Measurements from ENCODE around the gene KLRC4. TPM values are rescaled to one million over a fixed set of nuclear protein-coding genes. Genes with fewer than 3 reads are reported as not detected.
A peak's percentile ranks its signal among the peaks of the same experiment; 100 is the strongest.
"Not testable (repeated sequence)": the region's sequence is repeated elsewhere in the genome, so short reads cannot be mapped to it uniquely, and the experiment has no call there.

The KLRC4 gene
- polyA plus RNA-seq, 3 donors, result not detected

- Histone ChIP-seq H2AFZ (ENCODE audit: insufficient read depth, low read depth, low read length, poor library complexity, severe bottlenecking) (no peak within 1 kb of the TSS), H3K9me3 (replicated peaks in 1 of 2; ENCODE audit: control insufficient read depth in 1 of 2, insufficient read depth in 1 of 2, low read length in 2 of 2) (no peaks in the 10 kb centered on the region), H3K27ac (ENCODE audit: low read depth in 1 of 2, low read length in 2 of 2) (no peak within 1 kb of the TSS), H3K4me2 (replicated peaks; ENCODE audit: extremely low read depth, low read length, poor library complexity, severe bottlenecking) (no peak within 1 kb of the TSS), H3K27me3 (ENCODE audit: control insufficient read depth in 2 of 2, insufficient read depth in 2 of 2, low read length in 2 of 2) (peaks cover 0 to 24% of the 10 kb centered on the region in 2 donors), H3K4me1 (ENCODE audit: control insufficient read depth in 1 of 2, insufficient read depth in 2 of 2, low read length in 2 of 2) (peaks cover 25 to 26% of the 10 kb centered on the region in 2 donors), H3K79me2 (ENCODE audit: insufficient read depth, low read length) (no peaks in the 10 kb centered on the region), H3K4me3 (replicated peaks in 1 of 3; ENCODE audit: low read depth in 2 of 3, low read length in 3 of 3) (no peak within 1 kb of the TSS), H3K9ac (ENCODE audit: insufficient read depth, low read length, poor library complexity, severe bottlenecking) (no peak within 1 kb of the TSS), H4K20me1 (ENCODE audit: insufficient read depth, low read length) (no peaks in the 10 kb centered on the region), H3K36me3 (replicated peaks in 1 of 2; ENCODE audit: control insufficient read depth in 1 of 2, insufficient read depth in 2 of 2, low read length in 2 of 2) (no peaks in the 10 kb centered on the region)
- Mint-ChIP-seq H3K27ac (peak within 1 kb of the TSS in 1 of 7 donors; percentile 4), H3K9me3 (peaks cover 0 to 5% (median 0%) of the 10 kb centered on the region in 7 donors), H3K4me1 (peaks cover 34% of the 10 kb centered on the region), H3K36me3 (no peaks in the 10 kb centered on the region), H3K27me3 (ENCODE audit: low read depth in 3 of 3) (peaks cover 7 to 17% (median 11%) of the 10 kb centered on the region in 3 donors), H3K4me3 (peak within 1 kb of the TSS in 1 of 2 donors; percentile 28)
- intact Hi-C loops (cut with micrococcal nuclease), result no loop called here
- WGBS (ENCODE audit: insufficient coverage), result no CpG with 5 or more reads among the region's 1 CpG
- TF ChIP-seq, protein P1, sequence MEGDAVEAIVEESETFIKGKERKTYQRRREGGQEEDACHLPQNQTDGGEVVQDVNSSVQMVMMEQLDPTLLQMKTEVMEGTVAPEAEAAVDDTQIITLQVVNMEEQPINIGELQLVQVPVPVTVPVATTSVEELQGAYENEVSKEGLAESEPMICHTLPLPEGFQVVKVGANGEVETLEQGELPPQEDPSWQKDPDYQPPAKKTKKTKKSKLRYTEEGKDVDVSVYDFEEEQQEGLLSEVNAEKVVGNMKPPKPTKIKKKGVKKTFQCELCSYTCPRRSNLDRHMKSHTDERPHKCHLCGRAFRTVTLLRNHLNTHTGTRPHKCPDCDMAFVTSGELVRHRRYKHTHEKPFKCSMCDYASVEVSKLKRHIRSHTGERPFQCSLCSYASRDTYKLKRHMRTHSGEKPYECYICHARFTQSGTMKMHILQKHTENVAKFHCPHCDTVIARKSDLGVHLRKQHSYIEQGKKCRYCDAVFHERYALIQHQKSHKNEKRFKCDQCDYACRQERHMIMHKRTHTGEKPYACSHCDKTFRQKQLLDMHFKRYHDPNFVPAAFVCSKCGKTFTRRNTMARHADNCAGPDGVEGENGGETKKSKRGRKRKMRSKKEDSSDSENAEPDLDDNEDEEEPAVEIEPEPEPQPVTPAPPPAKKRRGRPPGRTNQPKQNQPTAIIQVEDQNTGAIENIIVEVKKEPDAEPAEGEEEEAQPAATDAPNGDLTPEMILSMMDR (IDR thresholded peaks at IDR 0.05), result no peak
- no peak for DNase-seq
Measured at GRCh38 chr12:10389904-10390303, 19.7 kb downstream of the KLRC4 start, which contains the start of gene KLRK1. Gene KLRK1 (minus strand): TSS chr12:10390041. CDS start chr12:10388810, 1,231 bp downstream.

GRCh38 chr12:10388624-10389413, 20.7 kb downstream of the KLRC4 start:
- peaks cover 0 to 24% of the 10 kb centered on the region in 2 donors for H3K27me3 ChIP-seq (ENCODE audit: control insufficient read depth in 2 of 2, insufficient read depth in 2 of 2, low read length in 2 of 2)
- peak overlapping the region in 1 of 2 donors; percentile 35 for H3K4me3 Mint-ChIP-seq
- no peaks in the 10 kb centered on the region for H3K36me3 Mint-ChIP-seq
- peak overlapping the region in 1 of 7 donors; percentile 4 for H3K27ac Mint-ChIP-seq
- no peaks in the 10 kb centered on the region for H3K36me3 ChIP-seq (replicated peaks in 1 of 2; ENCODE audit: control insufficient read depth in 1 of 2, insufficient read depth in 2 of 2, low read length in 2 of 2)
- no peaks in the 10 kb centered on the region for H4K20me1 ChIP-seq (ENCODE audit: insufficient read depth, low read length)
- no peaks in the 10 kb centered on the region for H3K9me3 ChIP-seq (replicated peaks in 1 of 2; ENCODE audit: control insufficient read depth in 1 of 2, insufficient read depth in 1 of 2, low read length in 2 of 2)
- no peak overlapping the region for H3K4me2 ChIP-seq (replicated peaks; ENCODE audit: extremely low read depth, low read length, poor library complexity, severe bottlenecking)
- no peak overlapping the region for H2AFZ ChIP-seq (ENCODE audit: insufficient read depth, low read depth, low read length, poor library complexity, severe bottlenecking)
- DNase-seq, result no peak
- TF ChIP-seq, protein P1 (IDR thresholded peaks at IDR 0.05), result no peak
- H3K9ac ChIP-seq (ENCODE audit: insufficient read depth, low read length, poor library complexity, severe bottlenecking), result no peak overlapping the region
- no peak overlapping the region for H3K4me3 ChIP-seq (replicated peaks in 1 of 3; ENCODE audit: low read depth in 2 of 3, low read length in 3 of 3)
- intact Hi-C loops (cut with micrococcal nuclease), result no loop called here
- no peaks in the 10 kb centered on the region for H3K79me2 ChIP-seq (ENCODE audit: insufficient read depth, low read length)
- H3K4me1 ChIP-seq (ENCODE audit: control insufficient read depth in 1 of 2, insufficient read depth in 2 of 2, low read length in 2 of 2), result peaks cover 18% of the 10 kb centered on the region in 2 donors
- no peak overlapping the region for H3K27ac ChIP-seq (ENCODE audit: low read depth in 1 of 2, low read length in 2 of 2)
- H3K4me1 Mint-ChIP-seq, result peaks cover 27% of the 10 kb centered on the region
- 100% methylated on average over 1 of the region's 9 CpGs for WGBS (ENCODE audit: insufficient coverage)
- H3K27me3 Mint-ChIP-seq (ENCODE audit: low read depth in 3 of 3), result peaks cover 7 to 19% (median 11%) of the 10 kb centered on the region in 3 donors
- peaks cover 0 to 5% (median 3%) of the 10 kb centered on the region in 7 donors for H3K9me3 Mint-ChIP-seq

DNA sequence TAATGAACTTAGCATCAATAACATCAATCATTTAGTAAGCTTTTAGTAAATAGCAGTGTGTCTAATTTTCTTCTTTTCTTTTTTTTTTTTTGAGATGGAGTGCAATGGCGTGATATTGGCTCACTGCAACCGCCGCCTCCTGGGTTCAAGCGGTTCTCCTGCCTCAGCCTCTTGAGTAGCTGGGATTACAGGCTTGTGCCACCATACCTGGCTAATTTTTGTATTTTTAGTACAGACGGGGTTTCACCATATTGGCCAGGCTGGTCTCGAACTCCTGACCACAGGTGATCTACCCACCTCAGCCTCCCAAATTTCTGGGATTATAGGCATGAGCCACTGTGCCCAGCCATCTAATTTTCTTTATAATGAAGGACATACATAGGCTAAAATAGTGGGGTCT, 22.1 kb downstream of the KLRC4 start:
- H3K9me3 Mint-ChIP-seq; H3K4me3 ChIP-seq (replicated peaks in 1 of 3; ENCODE audit: low read depth in 2 of 3, low read length in 3 of 3); H3K9me3 ChIP-seq (replicated peaks in 1 of 2; ENCODE audit: control insufficient read depth in 1 of 2, insufficient read depth in 1 of 2, low read length in 2 of 2); H3K27ac ChIP-seq (ENCODE audit: low read depth in 1 of 2, low read length in 2 of 2); H3K4me3 Mint-ChIP-seq; H3K4me2 ChIP-seq (replicated peaks; ENCODE audit: extremely low read depth, low read length, poor library complexity, severe bottlenecking); H3K9ac ChIP-seq (ENCODE audit: insufficient read depth, low read length, poor library complexity, severe bottlenecking); intact Hi-C loops (cut with micrococcal nuclease); H2AFZ ChIP-seq (ENCODE audit: insufficient read depth, low read depth, low read length, poor library complexity, severe bottlenecking); H4K20me1 ChIP-seq (ENCODE audit: insufficient read depth, low read length); H3K79me2 ChIP-seq (ENCODE audit: insufficient read depth, low read length); H3K4me1 ChIP-seq (ENCODE audit: control insufficient read depth in 1 of 2, insufficient read depth in 2 of 2, low read length in 2 of 2); H3K27ac Mint-ChIP-seq; H3K36me3 Mint-ChIP-seq; DNase-seq; H3K36me3 ChIP-seq (replicated peaks in 1 of 2; ENCODE audit: control insufficient read depth in 1 of 2, insufficient read depth in 2 of 2, low read length in 2 of 2): not testable (repeated sequence)
- peaks cover 0 to 24% of the 10 kb centered on the region in 2 donors for H3K27me3 ChIP-seq (ENCODE audit: control insufficient read depth in 2 of 2, insufficient read depth in 2 of 2, low read length in 2 of 2)
- no CpG with 5 or more reads among the region's 6 CpGs for WGBS (ENCODE audit: insufficient coverage)
- Mint-ChIP-seq H3K27me3 (ENCODE audit: low read depth in 3 of 3) (peaks cover 7 to 19% (median 11%) of the 10 kb centered on the region in 3 donors), H3K4me1 (peaks cover 15% of the 10 kb centered on the region)
